GM12878 (cell line): Measurements from ENCODE around the gene NAV2. TPM values are rescaled to one million over a fixed set of nuclear protein-coding genes. Genes with fewer than 3 reads are reported as not detected.

Experiments used
- ATAC-seq: fragments of 200-7000 bp; cut with Tn5 transposase; 3 replicates; pipeline ENCODE4 v1.9.1; 2020; ENCODE audit warnings: mild to moderate bottlenecking, moderate library complexity
- BruUV-seq: library from RNA; stranded (reverse); fragments of 400-500 nt; replicated peaks from 2 replicates; lab custom pipeline; 2021; lab: Mats Ljungman, UMichigan
- CTCF ChIA-PET: fragments of 300-600 bp; sonication (Branson Sonifier 250); formaldehyde crosslinking; extraction: SDS; loops from one replicate; lab custom pipeline; 2021; ENCODE audit warnings: inconsistent platforms; lab: Yijun Ruan, JAX
- POLR2A ChIA-PET: fragments of 350-600 bp; formaldehyde crosslinking; extraction: SDS; loops from one replicate; lab custom pipeline; 2021; ENCODE audit warnings: inconsistent platforms; lab: Charles Lee
- RAD21 ChIA-PET: fragments of 300-600 bp; sonication (Branson Sonifier 250); formaldehyde crosslinking; loops from one replicate; lab custom pipeline; 2023; ENCODE audit warnings: antibody characterized with exemption; ENCODE audit not compliant: unreplicated experiment; lab: Charles Lee
- SMC1A ChIA-PET: fragments of 300-600 bp; sonication (Branson Sonifier 250); formaldehyde crosslinking; loops from one replicate; lab custom pipeline; 2023; ENCODE audit not compliant: unreplicated experiment, uncharacterized antibody; lab: Charles Lee
- DNase-seq: peaks from one replicate; pipeline ENCODE4 v3.0.0-alpha.2; 2011; ENCODE audit warnings: low read depth, low spot score
- FAIRE-seq: peaks from 3 replicates; lab custom pipeline; 2011; peaks lifted over from hg19 to GRCh38; lab: Jason Lieb, UNC
- H2AFZ ChIP-seq: 2 replicates; pipeline ENCODE4 v1.6.0; 2011; ENCODE audit warnings: low read depth, low read length, control low read depth; ENCODE audit not compliant: control insufficient read depth
- H3K27ac ChIP-seq: 2 replicates; pipeline ENCODE4 v1.5.1; 2011; ENCODE audit warnings: control low read depth; ENCODE audit not compliant: control insufficient read depth, insufficient read depth
- H3K27me3 ChIP-seq, 2 experiments: replicated peaks in 1 of 2; 2 replicates each; pipeline versions ENCODE4 v1.6.0 to v1.6.1; 2011; ENCODE audit warnings: low read length in 1 of 2; ENCODE audit not compliant: control insufficient read depth in 2 of 2, insufficient read depth in 2 of 2
- H3K36me3 ChIP-seq, 2 experiments: 2 replicates each; pipeline ENCODE4 v1.5.1; 2011; ENCODE audit warnings: low read length in 1 of 2; ENCODE audit not compliant: control insufficient read depth in 2 of 2, insufficient read depth in 2 of 2
- H3K4me1 ChIP-seq: 2 replicates; pipeline ENCODE4 v1.6.1; 2011; ENCODE audit warnings: mild to moderate bottlenecking, low read length, moderate library complexity, mixed read lengths; ENCODE audit not compliant: control insufficient read depth, insufficient read depth
- H3K4me2 ChIP-seq: 2 replicates; pipeline ENCODE4 v1.6.0; 2011; ENCODE audit warnings: control low read depth; ENCODE audit not compliant: control insufficient read depth, insufficient read depth
- H3K4me3 ChIP-seq: fragments of 200-600 bp; sonication (generic); 2 replicates; pipeline ENCODE4 v1.5.1; 2016
- H3K79me2 ChIP-seq: 2 replicates; pipeline ENCODE4 v1.6.0; 2011; ENCODE audit warnings: low read length; ENCODE audit not compliant: control insufficient read depth, insufficient read depth
- H3K9ac ChIP-seq: 2 replicates; pipeline ENCODE4 v1.8.0; 2011; ENCODE audit warnings: low read length, control low read depth, mixed read lengths; ENCODE audit not compliant: control insufficient read depth, insufficient read depth
- H3K9me3 ChIP-seq: replicated peaks from 3 replicates; pipeline ENCODE4 v1.5.1; 2011; ENCODE audit warnings: mild to moderate bottlenecking, low read length; ENCODE audit not compliant: control insufficient read depth, insufficient read depth
- H4K20me1 ChIP-seq: 2 replicates; pipeline ENCODE4 v1.6.0; 2011; ENCODE audit not compliant: control insufficient read depth, insufficient read depth
- BMI1 ChIP-seq: fragments of 450-650 bp; IDR thresholded peaks from 2 replicates; pipeline ENCODE4 v1.6.1; 2016; ENCODE audit warnings: mild to moderate bottlenecking, moderate library complexity, borderline replicate concordance
- CEBPB ChIP-seq, 2 experiments: fragments of 150-350 bp in 1 of 2; IDR thresholded peaks; 2 replicates each; pipeline ENCODE4 v1.6.1; 2012 to 2014; ENCODE audit warnings: low read depth in 2 of 2, low read length in 2 of 2, borderline replicate concordance in 1 of 2, inconsistent platforms in 1 of 2
- HDAC6 ChIP-seq: fragments of 200-600 bp; sonication (generic); IDR thresholded peaks from one replicate; pipeline ENCODE4 v1.8.0; 2017; ENCODE audit warnings: antibody characterized with exemption; ENCODE audit not compliant: unreplicated experiment
- KDM1A ChIP-seq: fragments of 200-600 bp; sonication (generic); IDR thresholded peaks from 2 replicates; pipeline ENCODE4 v1.6.1; 2016; ENCODE audit warnings: borderline replicate concordance
- MYC ChIP-seq: IDR thresholded peaks from 2 replicates; pipeline ENCODE4 v1.6.1; 2011; ENCODE audit warnings: mild to moderate bottlenecking, low read length, moderate library complexity, inconsistent platforms; ENCODE audit not compliant: insufficient read depth, insufficient replicate concordance, insufficient read length, severe bottlenecking
- NFIC ChIP-seq: IDR thresholded peaks from 2 replicates; pipeline ENCODE4 v1.6.1; 2012; ENCODE audit warnings: low read depth, mild to moderate bottlenecking, inconsistent platforms, low read length, moderate library complexity
- NR2F1 ChIP-seq: fragments of 450-650 bp; conservative IDR thresholded peaks from 2 replicates; pipeline ENCODE4 v1.6.1; 2017; ENCODE audit warnings: mild to moderate bottlenecking
- STAT3 ChIP-seq: IDR thresholded peaks from 2 replicates; pipeline ENCODE4 v1.6.1; 2011; ENCODE audit warnings: low read depth, low read length, improper control_type of control experiment
- WRNIP1 ChIP-seq: IDR thresholded peaks from 2 replicates; pipeline ENCODE4 v1.6.1; 2011; ENCODE audit warnings: low read depth, low read length, improper control_type of control experiment, borderline replicate concordance
- ZBED1 ChIP-seq: IDR thresholded peaks from 2 replicates; pipeline ENCODE4 v1.6.1; 2016; ENCODE audit warnings: borderline replicate concordance
- WGBS: methylation state at CpG from one replicate; pipeline ENCODE4 v1.1.6; 2016; ENCODE audit warnings: low lambda C conversion rate; ENCODE audit not compliant: insufficient replicate concordance, insufficient coverage; ENCODE audit errors: missing lambda C conversion rate; 5-methylcytosine and 5-hydroxymethylcytosine counted together
- in situ Hi-C: fragments of 300-500 bp; cut with MboI; formaldehyde crosslinking; loops from 9 replicates; pipeline ENCODE4 v1.14.3; 2018; ENCODE audit warnings: mixed read lengths
- intact Hi-C: fragments of 100-400 bp; cut with micrococcal nuclease; formaldehyde crosslinking; loops from one replicate; pipeline ENCODE4 v1.14.2; 2022; ENCODE audit not compliant: unreplicated experiment
- polyA plus RNA-seq, 11 experiments: library from polyadenylated mRNA; depleted of rRNA in 4 of 11; unstranded in 6 of 11; stranded (reverse) in 5 of 11; fragments of >200 nt; fragmentation: Nextera tagmentation in 4 of 11; fragmentation: Illumina TruSeq in 1 of 11; extraction: Ambion mirVana in 4 of 11; extraction: Trizol in 1 of 11; gene quantifications; 1 replicate in 1 of 11; 2 replicates in 10 of 11; pipeline versions ENCODE4 v1.2.1 to v1.2.3, GENCODE V29; 2011 to 2016; ENCODE audit warnings: inconsistent platforms in 2 of 11, missing spikeins in 2 of 11, low read depth in 1 of 11
- total RNA-seq, 4 experiments: library from RNA; depleted of rRNA in 3 of 4; stranded (reverse); fragments of >200 nt in 3 of 4; fragmentation: Illumina TruSeq in 1 of 4; extraction: Trizol in 1 of 4; gene quantifications; 2 replicates each; pipeline versions ENCODE4 v1.2.1 to v1.2.3, GENCODE V29; 2013 to 2021
- TF ChIP-seq, protein P1 (sequence below): IDR thresholded peaks from 2 replicates; pipeline ENCODE4 v1.6.1; 2012; ENCODE audit warnings: low read depth, low read length, improper control_type of control experiment
- TF ChIP-seq, protein P2 (sequence below): IDR thresholded peaks from 2 replicates; pipeline ENCODE4 v1.6.1; 2011; ENCODE audit warnings: mild to moderate bottlenecking, low read depth, low read length, moderate library complexity; ENCODE audit not compliant: insufficient replicate concordance

The NAV2 gene
- total and polyA plus RNA-seq, 10 of the 15 experiments (the other 5 are each of a cell fraction or from before 2014, with no cell fraction given): 0.35 to 6.1 (median 1.1) TPM

DNA sequence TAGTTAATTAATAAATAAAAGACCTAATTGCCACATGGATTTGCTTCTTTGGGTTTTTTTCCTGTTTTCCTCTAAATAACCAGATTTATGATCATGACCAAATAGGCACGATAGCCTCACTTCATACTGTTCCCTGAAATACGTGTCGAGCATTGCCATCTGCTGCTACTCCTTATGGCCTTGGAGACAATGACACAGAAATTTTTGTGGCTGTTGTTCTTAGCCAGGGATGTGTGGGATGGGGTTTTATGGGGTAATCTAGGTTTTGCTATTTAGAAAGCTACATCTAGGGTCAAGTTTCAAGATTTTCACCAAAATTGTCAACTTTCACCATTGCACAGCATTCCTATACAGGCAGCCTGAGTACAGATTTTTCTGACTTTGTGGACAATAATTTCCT lies 302.5 kb downstream of the NAV2 start:
- no peak for ATAC-seq
- in situ Hi-C loops: no loop called here
- intact Hi-C loops: no loop called here
- BruUV-seq: no TSS peak
- no peak for DNase-seq
- 19% methylated on average over 3 of the region's 3 CpGs for WGBS
- Histone ChIP-seq H3K9ac (no peak overlapping the region), H3K27ac (no peak overlapping the region), H4K20me1 (no peaks in the 10 kb centered on the region), H3K36me3 (no peaks in the 10 kb centered on the region), H3K79me2 (no peaks in the 10 kb centered on the region), H3K4me2 (no peak overlapping the region), H3K27me3 (peaks cover 0 to 2% of the 10 kb centered on the region in 2 experiments; a peak in 1 of 4 replicates), H2AFZ (no peak overlapping the region), H3K4me1 (no peaks in the 10 kb centered on the region), H3K4me3 (no peak overlapping the region), H3K9me3 (no peaks in the 10 kb centered on the region)
- TF ChIP-seq, protein P1, sequence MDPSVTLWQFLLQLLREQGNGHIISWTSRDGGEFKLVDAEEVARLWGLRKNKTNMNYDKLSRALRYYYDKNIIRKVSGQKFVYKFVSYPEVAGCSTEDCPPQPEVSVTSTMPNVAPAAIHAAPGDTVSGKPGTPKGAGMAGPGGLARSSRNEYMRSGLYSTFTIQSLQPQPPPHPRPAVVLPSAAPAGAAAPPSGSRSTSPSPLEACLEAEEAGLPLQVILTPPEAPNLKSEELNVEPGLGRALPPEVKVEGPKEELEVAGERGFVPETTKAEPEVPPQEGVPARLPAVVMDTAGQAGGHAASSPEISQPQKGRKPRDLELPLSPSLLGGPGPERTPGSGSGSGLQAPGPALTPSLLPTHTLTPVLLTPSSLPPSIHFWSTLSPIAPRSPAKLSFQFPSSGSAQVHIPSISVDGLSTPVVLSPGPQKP: no peak
- TF ChIP-seq ZBED1 (no peak), NR2F1 (no peak), STAT3 (no peak), NFIC (no peak), BMI1 (no peak), KDM1A (no peak), WRNIP1 (no peak), HDAC6 (no peak), CEBPB (IDR thresholded peaks at IDR 0.05; ENCODE audit: borderline replicate concordance in 1 of 2, low read depth in 2 of 2, low read length in 2 of 2) (no peak), MYC (no peak)
- TF ChIP-seq, protein P2, sequence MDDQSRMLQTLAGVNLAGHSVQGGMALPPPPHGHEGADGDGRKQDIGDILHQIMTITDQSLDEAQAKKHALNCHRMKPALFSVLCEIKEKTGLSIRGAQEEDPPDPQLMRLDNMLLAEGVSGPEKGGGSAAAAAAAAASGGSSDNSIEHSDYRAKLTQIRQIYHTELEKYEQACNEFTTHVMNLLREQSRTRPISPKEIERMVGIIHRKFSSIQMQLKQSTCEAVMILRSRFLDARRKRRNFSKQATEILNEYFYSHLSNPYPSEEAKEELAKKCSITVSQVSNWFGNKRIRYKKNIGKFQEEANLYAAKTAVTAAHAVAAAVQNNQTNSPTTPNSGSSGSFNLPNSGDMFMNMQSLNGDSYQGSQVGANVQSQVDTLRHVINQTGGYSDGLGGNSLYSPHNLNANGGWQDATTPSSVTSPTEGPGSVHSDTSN: no peak
- SMC1A ChIA-PET: no interaction called here
- POLR2A ChIA-PET: no interaction called here
- FAIRE-seq: no peak
- RAD21 ChIA-PET: no interaction called here
- CTCF ChIA-PET: interaction anchor here (0.6 kb wide), 1 partner anchor 14 kb away, joined by 3 read pairs; no protein-coding TSS in a partner anchor
